GM23338 (cell line): Measurements from ENCODE around the gene CD59. TPM values are rescaled to one million over a fixed set of nuclear protein-coding genes. Genes with fewer than 3 reads are reported as not detected.

ENCODE experiments used
- ATAC-seq: fragments of 200-7000 bp; cut with Tn5 transposase; 3 replicates; pipeline ENCODE4 v1.9.1; 2020
- DNase-seq: peaks from one replicate; pipeline ENCODE4 v3.0.0-alpha.2; 2015; ENCODE audit warnings: low spot score
- H2AFZ ChIP-seq: fragments of 200-600 bp; sonication (generic); 2 replicates; pipeline ENCODE4 v1.8.0; 2016; ENCODE audit warnings: antibody characterized with exemption, mild to moderate bottlenecking, moderate library complexity
- H3F3A ChIP-seq: fragments of 200-600 bp; sonication (generic); replicated peaks from 2 replicates; pipeline ENCODE4 v1.8.0; 2017; ENCODE audit warnings: antibody characterized with exemption, mixed run types, low read depth
- H3K27ac ChIP-seq: fragments of 200-600 bp; sonication (generic); 2 replicates; pipeline ENCODE4 v1.6.1; 2016; ENCODE audit warnings: low read depth
- H3K27me3 ChIP-seq: fragments of 200-600 bp; sonication (generic); 2 replicates; pipeline ENCODE4 v1.8.0; 2016; ENCODE audit warnings: mild to moderate bottlenecking, mixed run types, moderate library complexity; ENCODE audit not compliant: insufficient read depth
- H3K36me3 ChIP-seq: fragments of 200-600 bp; sonication (generic); 2 replicates; pipeline ENCODE4 v1.8.0; 2016; ENCODE audit warnings: mild to moderate bottlenecking; ENCODE audit not compliant: insufficient read depth
- H3K4me1 ChIP-seq: fragments of 200-600 bp; sonication (generic); 2 replicates; pipeline ENCODE4 v1.8.0; 2016; ENCODE audit warnings: mild to moderate bottlenecking, moderate library complexity; ENCODE audit not compliant: insufficient read depth
- H3K4me2 ChIP-seq: fragments of 200-600 bp; sonication (generic); 2 replicates; pipeline ENCODE4 v1.7.1; 2017; ENCODE audit warnings: mixed run types
- H3K4me3 ChIP-seq: fragments of 200-600 bp; sonication (generic); 2 replicates; pipeline ENCODE4 v1.6.1; 2016; ENCODE audit warnings: mixed run types
- H3K79me2 ChIP-seq: fragments of 200-600 bp; sonication (generic); replicated peaks from 2 replicates; pipeline ENCODE4 v1.8.0; 2017; ENCODE audit warnings: mild to moderate bottlenecking; ENCODE audit not compliant: insufficient read depth
- H3K9me2 ChIP-seq: fragments of 200-600 bp; sonication (generic); 2 replicates; pipeline ENCODE4 v1.8.0; 2017; ENCODE audit not compliant: insufficient read depth
- H4K20me1 ChIP-seq: fragments of 200-600 bp; sonication (generic); replicated peaks from 2 replicates; pipeline ENCODE4 v1.8.0; 2017; ENCODE audit warnings: mild to moderate bottlenecking; ENCODE audit not compliant: insufficient read depth
- H3K27ac Mint-ChIP-seq: 2 replicates; pipeline ENCODE4 v1.8.0; 2020; ENCODE audit warnings: inconsistent platforms, mild to moderate bottlenecking, moderate library complexity, mixed read lengths
- H3K27me3 Mint-ChIP-seq: 3 replicates; pipeline ENCODE4 v1.8.0; 2022; ENCODE audit warnings: low read depth, mild to moderate bottlenecking, moderate library complexity, mixed read lengths, inconsistent platforms; ENCODE audit not compliant: insufficient read depth, poor library complexity
- H3K36me3 Mint-ChIP-seq: 3 replicates; pipeline ENCODE4 v1.8.0; 2021; ENCODE audit warnings: low read depth, mild to moderate bottlenecking, inconsistent platforms, moderate library complexity, mixed read lengths
- H3K4me1 Mint-ChIP-seq: 3 replicates; pipeline ENCODE4 v1.8.0; 2020; ENCODE audit warnings: mild to moderate bottlenecking, inconsistent platforms, mixed read lengths
- H3K4me3 Mint-ChIP-seq: 3 replicates; pipeline ENCODE4 v1.8.0; 2021; ENCODE audit warnings: moderate library complexity, mild to moderate bottlenecking, inconsistent platforms, mixed read lengths
- H3K9me3 Mint-ChIP-seq: 3 replicates; pipeline ENCODE4 v1.8.0; 2020; ENCODE audit warnings: moderate library complexity, mild to moderate bottlenecking, inconsistent platforms, mixed read lengths
- CREB1 ChIP-seq: fragments of 250-450 bp; sonication (Bioruptor Pico); IDR thresholded peaks from 2 replicates; pipeline ENCODE4 v1.5.0; 2020; ENCODE audit warnings: low read depth, mild to moderate bottlenecking, moderate library complexity
- ETS1 ChIP-seq: IDR thresholded peaks from 2 replicates; pipeline ENCODE4 v1.6.1; 2016; ENCODE audit warnings: antibody characterized with exemption
- EZH2 ChIP-seq: fragments of 200-600 bp; sonication (generic); IDR thresholded peaks from one replicate; pipeline ENCODE4 v1.8.0; 2017; ENCODE audit warnings: antibody characterized with exemption, mild to moderate bottlenecking, low read depth; ENCODE audit not compliant: unreplicated experiment
- EZH2phosphoT487 ChIP-seq: fragments of 200-600 bp; sonication (generic); IDR thresholded peaks from one replicate; pipeline ENCODE4 v1.8.1; 2018; ENCODE audit warnings: antibody characterized with exemption; ENCODE audit not compliant: unreplicated experiment
- JUNB ChIP-seq: IDR thresholded peaks from one replicate; pipeline ENCODE4 v1.6.1; 2016; ENCODE audit warnings: antibody characterized with exemption; ENCODE audit not compliant: unreplicated experiment
- NANOG ChIP-seq: IDR thresholded peaks from 2 replicates; pipeline ENCODE4 v1.6.1; 2016; ENCODE audit warnings: antibody characterized with exemption, borderline replicate concordance
- POLR2AphosphoS5 ChIP-seq: IDR thresholded peaks from 2 replicates; pipeline ENCODE4 v1.6.1; 2016; ENCODE audit warnings: antibody characterized with exemption, low read depth
- STAT1 ChIP-seq: IDR thresholded peaks from one replicate; pipeline ENCODE4 v1.6.1; 2016; ENCODE audit warnings: antibody characterized with exemption; ENCODE audit not compliant: unreplicated experiment
- ZNF114 ChIP-seq: fragments of 250-450 bp; sonication (Bioruptor Pico); IDR thresholded peaks from 2 replicates; pipeline ENCODE4 v1.5.0; 2020; ENCODE audit warnings: mild to moderate bottlenecking, moderate library complexity
- ZNF331 ChIP-seq: fragments of 250-450 bp; sonication (Bioruptor Pico); IDR thresholded peaks from 2 replicates; pipeline ENCODE4 v1.5.0; 2020; ENCODE audit warnings: low read depth, mild to moderate bottlenecking, moderate library complexity
- polyA plus RNA-seq: library from polyadenylated mRNA; unstranded; fragments of >200 nt; fragmentation: Nextera tagmentation; extraction: Ambion mirVana; gene quantifications from 2 replicates; pipeline ENCODE4 v1.2.1, GENCODE V29; 2016
- total RNA-seq: library from RNA; depleted of rRNA; stranded (reverse); fragments of >200 nt; shearing (Covaris generic); gene quantifications from 2 replicates; pipeline ENCODE4 v1.2.3, GENCODE V29; 2014
- TF ChIP-seq, protein P1 (sequence below), 2 experiments: fragments of 200-600 bp in 1 of 2; sonication (generic) in 1 of 2; conservative IDR thresholded peaks; 2 replicates each; pipeline versions ENCODE4 v1.5.1 to v1.6.1; 2016 to 2017; ENCODE audit warnings: antibody characterized with exemption in 2 of 2, low read depth in 2 of 2, mild to moderate bottlenecking in 2 of 2, moderate library complexity in 1 of 2
- TF ChIP-seq, protein P2 (sequence below): IDR thresholded peaks from one replicate; pipeline ENCODE4 v1.6.1; 2018; ENCODE audit warnings: antibody characterized with exemption; ENCODE audit not compliant: unreplicated experiment
- TF ChIP-seq, protein P3 (sequence below): fragments of 250-450 bp; sonication (Bioruptor Pico); IDR thresholded peaks from 2 replicates; pipeline ENCODE4 v1.5.0; 2020; ENCODE audit warnings: mild to moderate bottlenecking, moderate library complexity

The CD59 gene
- total and polyA plus RNA-seq, 2 experiments from 2014 or later, result 41.5 to 86.6 TPM

GRCh38 chr11:33659370-33660139 is 76.7 kb downstream of the CD59 start:
- peaks cover 4% of the 10 kb centered on the region; the same call in 1 of the 3 replicates for H3K36me3 Mint-ChIP-seq
- peaks cover 11% of the 10 kb centered on the region for H3K4me1 Mint-ChIP-seq
- no peak overlapping the region for H3K4me2 ChIP-seq
- H3K4me1 ChIP-seq, result peaks cover 11% of the 10 kb centered on the region
- no peaks in the 10 kb centered on the region for H3K27me3 ChIP-seq
- H3K36me3 ChIP-seq, result no peaks in the 10 kb centered on the region
- H3K27ac Mint-ChIP-seq, result no peak overlapping the region
- peaks cover 5% of the 10 kb centered on the region; the same call in 2 of the 3 replicates for H3K9me3 Mint-ChIP-seq
- no peak overlapping the region for H2AFZ ChIP-seq
- peaks cover 4% of the 10 kb centered on the region for H3K27me3 Mint-ChIP-seq
- H3F3A ChIP-seq, result no peaks in the 10 kb centered on the region
- H3K9me2 ChIP-seq, result peaks cover 13% of the 10 kb centered on the region; the same call in 1 of the 2 replicates
- H3K4me3 Mint-ChIP-seq, result no peak overlapping the region
- ATAC-seq (no peak), DNase-seq (no peak)
- no peak for TF ChIP-seq STAT1
- no peak for TF ChIP-seq CREB1 (CRISPR knock-in tag)
- TF ChIP-seq, protein P1, sequence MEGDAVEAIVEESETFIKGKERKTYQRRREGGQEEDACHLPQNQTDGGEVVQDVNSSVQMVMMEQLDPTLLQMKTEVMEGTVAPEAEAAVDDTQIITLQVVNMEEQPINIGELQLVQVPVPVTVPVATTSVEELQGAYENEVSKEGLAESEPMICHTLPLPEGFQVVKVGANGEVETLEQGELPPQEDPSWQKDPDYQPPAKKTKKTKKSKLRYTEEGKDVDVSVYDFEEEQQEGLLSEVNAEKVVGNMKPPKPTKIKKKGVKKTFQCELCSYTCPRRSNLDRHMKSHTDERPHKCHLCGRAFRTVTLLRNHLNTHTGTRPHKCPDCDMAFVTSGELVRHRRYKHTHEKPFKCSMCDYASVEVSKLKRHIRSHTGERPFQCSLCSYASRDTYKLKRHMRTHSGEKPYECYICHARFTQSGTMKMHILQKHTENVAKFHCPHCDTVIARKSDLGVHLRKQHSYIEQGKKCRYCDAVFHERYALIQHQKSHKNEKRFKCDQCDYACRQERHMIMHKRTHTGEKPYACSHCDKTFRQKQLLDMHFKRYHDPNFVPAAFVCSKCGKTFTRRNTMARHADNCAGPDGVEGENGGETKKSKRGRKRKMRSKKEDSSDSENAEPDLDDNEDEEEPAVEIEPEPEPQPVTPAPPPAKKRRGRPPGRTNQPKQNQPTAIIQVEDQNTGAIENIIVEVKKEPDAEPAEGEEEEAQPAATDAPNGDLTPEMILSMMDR (conservative IDR thresholded peaks at IDR 0.05; ENCODE audit: low read depth in 2 of 2), result no peak
- TF ChIP-seq EZH2phosphoT487, result no peak
- TF ChIP-seq ZNF114 (CRISPR knock-in tag), result no peak
- no peak for TF ChIP-seq ZNF331 (CRISPR knock-in tag)
- TF ChIP-seq ETS1, result no peak
- no peak for TF ChIP-seq POLR2AphosphoS5
- TF ChIP-seq EZH2, result no peak
- TF ChIP-seq JUNB, result no peak
- TF ChIP-seq, protein P2, sequence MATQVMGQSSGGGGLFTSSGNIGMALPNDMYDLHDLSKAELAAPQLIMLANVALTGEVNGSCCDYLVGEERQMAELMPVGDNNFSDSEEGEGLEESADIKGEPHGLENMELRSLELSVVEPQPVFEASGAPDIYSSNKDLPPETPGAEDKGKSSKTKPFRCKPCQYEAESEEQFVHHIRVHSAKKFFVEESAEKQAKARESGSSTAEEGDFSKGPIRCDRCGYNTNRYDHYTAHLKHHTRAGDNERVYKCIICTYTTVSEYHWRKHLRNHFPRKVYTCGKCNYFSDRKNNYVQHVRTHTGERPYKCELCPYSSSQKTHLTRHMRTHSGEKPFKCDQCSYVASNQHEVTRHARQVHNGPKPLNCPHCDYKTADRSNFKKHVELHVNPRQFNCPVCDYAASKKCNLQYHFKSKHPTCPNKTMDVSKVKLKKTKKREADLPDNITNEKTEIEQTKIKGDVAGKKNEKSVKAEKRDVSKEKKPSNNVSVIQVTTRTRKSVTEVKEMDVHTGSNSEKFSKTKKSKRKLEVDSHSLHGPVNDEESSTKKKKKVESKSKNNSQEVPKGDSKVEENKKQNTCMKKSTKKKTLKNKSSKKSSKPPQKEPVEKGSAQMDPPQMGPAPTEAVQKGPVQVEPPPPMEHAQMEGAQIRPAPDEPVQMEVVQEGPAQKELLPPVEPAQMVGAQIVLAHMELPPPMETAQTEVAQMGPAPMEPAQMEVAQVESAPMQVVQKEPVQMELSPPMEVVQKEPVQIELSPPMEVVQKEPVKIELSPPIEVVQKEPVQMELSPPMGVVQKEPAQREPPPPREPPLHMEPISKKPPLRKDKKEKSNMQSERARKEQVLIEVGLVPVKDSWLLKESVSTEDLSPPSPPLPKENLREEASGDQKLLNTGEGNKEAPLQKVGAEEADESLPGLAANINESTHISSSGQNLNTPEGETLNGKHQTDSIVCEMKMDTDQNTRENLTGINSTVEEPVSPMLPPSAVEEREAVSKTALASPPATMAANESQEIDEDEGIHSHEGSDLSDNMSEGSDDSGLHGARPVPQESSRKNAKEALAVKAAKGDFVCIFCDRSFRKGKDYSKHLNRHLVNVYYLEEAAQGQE, result no peak
- no peak for TF ChIP-seq NANOG
- TF ChIP-seq, protein P3, sequence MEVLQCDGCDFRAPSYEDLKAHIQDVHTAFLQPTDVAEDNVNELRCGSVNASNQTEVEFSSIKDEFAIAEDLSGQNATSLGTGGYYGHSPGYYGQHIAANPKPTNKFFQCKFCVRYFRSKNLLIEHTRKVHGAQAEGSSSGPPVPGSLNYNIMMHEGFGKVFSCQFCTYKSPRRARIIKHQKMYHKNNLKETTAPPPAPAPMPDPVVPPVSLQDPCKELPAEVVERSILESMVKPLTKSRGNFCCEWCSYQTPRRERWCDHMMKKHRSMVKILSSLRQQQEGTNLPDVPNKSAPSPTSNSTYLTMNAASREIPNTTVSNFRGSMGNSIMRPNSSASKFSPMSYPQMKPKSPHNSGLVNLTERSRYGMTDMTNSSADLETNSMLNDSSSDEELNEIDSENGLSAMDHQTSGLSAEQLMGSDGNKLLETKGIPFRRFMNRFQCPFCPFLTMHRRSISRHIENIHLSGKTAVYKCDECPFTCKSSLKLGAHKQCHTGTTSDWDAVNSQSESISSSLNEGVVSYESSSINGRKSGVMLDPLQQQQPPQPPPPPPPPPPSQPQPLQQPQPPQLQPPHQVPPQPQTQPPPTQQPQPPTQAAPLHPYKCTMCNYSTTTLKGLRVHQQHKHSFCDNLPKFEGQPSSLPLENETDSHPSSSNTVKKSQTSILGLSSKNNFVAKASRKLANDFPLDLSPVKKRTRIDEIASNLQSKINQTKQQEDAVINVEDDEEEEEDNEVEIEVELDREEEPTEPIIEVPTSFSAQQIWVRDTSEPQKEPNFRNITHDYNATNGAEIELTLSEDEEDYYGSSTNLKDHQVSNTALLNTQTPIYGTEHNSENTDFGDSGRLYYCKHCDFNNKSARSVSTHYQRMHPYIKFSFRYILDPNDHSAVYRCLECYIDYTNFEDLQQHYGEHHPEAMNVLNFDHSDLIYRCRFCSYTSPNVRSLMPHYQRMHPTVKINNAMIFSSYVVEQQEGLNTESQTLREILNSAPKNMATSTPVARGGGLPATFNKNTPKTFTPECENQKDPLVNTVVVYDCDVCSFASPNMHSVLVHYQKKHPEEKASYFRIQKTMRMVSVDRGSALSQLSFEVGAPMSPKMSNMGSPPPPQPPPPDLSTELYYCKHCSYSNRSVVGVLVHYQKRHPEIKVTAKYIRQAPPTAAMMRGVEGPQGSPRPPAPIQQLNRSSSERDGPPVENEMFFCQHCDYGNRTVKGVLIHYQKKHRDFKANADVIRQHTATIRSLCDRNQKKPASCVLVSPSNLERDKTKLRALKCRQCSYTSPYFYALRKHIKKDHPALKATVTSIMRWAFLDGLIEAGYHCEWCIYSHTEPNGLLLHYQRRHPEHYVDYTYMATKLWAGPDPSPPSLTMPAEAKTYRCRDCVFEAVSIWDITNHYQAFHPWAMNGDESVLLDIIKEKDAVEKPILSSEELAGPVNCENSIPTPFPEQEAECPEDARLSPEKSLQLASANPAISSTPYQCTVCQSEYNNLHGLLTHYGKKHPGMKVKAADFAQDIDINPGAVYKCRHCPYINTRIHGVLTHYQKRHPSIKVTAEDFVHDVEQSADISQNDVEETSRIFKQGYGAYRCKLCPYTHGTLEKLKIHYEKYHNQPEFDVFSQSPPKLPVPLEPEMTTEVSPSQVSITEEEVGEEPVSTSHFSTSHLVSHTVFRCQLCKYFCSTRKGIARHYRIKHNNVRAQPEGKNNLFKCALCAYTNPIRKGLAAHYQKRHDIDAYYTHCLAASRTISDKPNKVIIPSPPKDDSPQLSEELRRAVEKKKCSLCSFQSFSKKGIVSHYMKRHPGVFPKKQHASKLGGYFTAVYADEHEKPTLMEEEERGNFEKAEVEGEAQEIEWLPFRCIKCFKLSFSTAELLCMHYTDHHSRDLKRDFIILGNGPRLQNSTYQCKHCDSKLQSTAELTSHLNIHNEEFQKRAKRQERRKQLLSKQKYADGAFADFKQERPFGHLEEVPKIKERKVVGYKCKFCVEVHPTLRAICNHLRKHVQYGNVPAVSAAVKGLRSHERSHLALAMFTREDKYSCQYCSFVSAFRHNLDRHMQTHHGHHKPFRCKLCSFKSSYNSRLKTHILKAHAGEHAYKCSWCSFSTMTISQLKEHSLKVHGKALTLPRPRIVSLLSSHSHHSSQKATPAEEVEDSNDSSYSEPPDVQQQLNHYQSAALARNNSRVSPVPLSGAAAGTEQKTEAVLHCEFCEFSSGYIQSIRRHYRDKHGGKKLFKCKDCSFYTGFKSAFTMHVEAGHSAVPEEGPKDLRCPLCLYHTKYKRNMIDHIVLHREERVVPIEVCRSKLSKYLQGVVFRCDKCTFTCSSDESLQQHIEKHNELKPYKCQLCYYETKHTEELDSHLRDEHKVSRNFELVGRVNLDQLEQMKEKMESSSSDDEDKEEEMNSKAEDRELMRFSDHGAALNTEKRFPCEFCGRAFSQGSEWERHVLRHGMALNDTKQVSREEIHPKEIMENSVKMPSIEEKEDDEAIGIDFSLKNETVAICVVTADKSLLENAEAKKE (CRISPR knock-in tag), result no peak
- no peak overlapping the region for H3K27ac ChIP-seq
- H3K4me3 ChIP-seq, result no peak overlapping the region
- no peaks in the 10 kb centered on the region; the same call in 1 of the 2 replicates for H4K20me1 ChIP-seq
- H3K79me2 ChIP-seq, result no peaks in the 10 kb centered on the region
